T follicular helper cell (primary cell): ENCODE measurements around the gene SHROOM3.
"Not testable (repeated sequence)": the region's sequence is repeated elsewhere in the genome, so short reads cannot be mapped to it uniquely, and the experiment has no call there.

Experiments used
- DNase-seq: peaks from one replicate; pipeline ENCODE4 v3.0.0-alpha.2; 2020; ENCODE audit warnings: low read depth

Gene SHROOM3

GRCh38 chr4:76595435-76595834, 160.4 kb downstream of the SHROOM3 start:
- no peak for DNase-seq

GRCh38 chr4:76596713-76597112, 161.7 kb downstream of the SHROOM3 start:
- no peak for DNase-seq

- no peak for DNase-seq
These were observed 162.5 kb downstream of the SHROOM3 start for GRCh38 chr4:76597423-76597979.

GRCh38 chr4:76600447-76600846, 165.4 kb downstream of the SHROOM3 start:
- DNase-seq, result no peak

GRCh38 chr4:76601791-76602190, 166.8 kb downstream of the SHROOM3 start:
- no peak for DNase-seq

- no peak for DNase-seq
These were observed 170.1 kb downstream of the SHROOM3 start for GRCh38 chr4:76605099-76605563.

GRCh38 chr4:76606645-76607265, 171.7 kb downstream of the SHROOM3 start:
- DNase-seq, result no peak

GRCh38 chr4:76607266-76607799, 172.3 kb downstream of the SHROOM3 start:
- DNase-seq, result no peak

GRCh38 chr4:76607846-76608245, 172.8 kb downstream of the SHROOM3 start:
- no peak for DNase-seq

- not testable (repeated sequence) for DNase-seq
These were observed 173.5 kb downstream of the SHROOM3 start for GRCh38 chr4:76608549-76608948.

GRCh38 chr4:76610751-76611547, 175.9 kb downstream of the SHROOM3 start:
- no peak for DNase-seq

GRCh38 chr4:76611616-76612207, 176.7 kb downstream of the SHROOM3 start:
- no peak for DNase-seq

- DNase-seq, result no peak
These were observed 179.6 kb downstream of the SHROOM3 start for GRCh38 chr4:76614589-76614988.

GRCh38 chr4:76615999-76616398, 181.0 kb downstream of the SHROOM3 start:
- no peak for DNase-seq

GRCh38 chr4:76616526-76616925, 181.5 kb downstream of the SHROOM3 start:
- DNase-seq, result no peak

GRCh38 chr4:76620723-76621468, 185.9 kb downstream of the SHROOM3 start:
- no peak for DNase-seq

- DNase-seq, result no peak
These were observed 187.1 kb downstream of the SHROOM3 start for GRCh38 chr4:76622126-76622525.

- DNase-seq, result no peak
These were observed 187.7 kb downstream of the SHROOM3 start for GRCh38 chr4:76622717-76623116.

- no peak for DNase-seq
These were observed 188.4 kb downstream of the SHROOM3 start for GRCh38 chr4:76623217-76624045.

- no peak for DNase-seq
These were observed 189.2 kb downstream of the SHROOM3 start for GRCh38 chr4:76624241-76624681.
